GM18870 (cell line): ENCODE measurements around the gene SERPINA5.

ENCODE experiments used
- ATAC-seq: cut with Tn5 transposase; IDR thresholded peaks from one replicate; pipeline ENCODE4 v1.9.1; 2021; ENCODE audit warnings: moderate library complexity; ENCODE audit not compliant: unreplicated experiment

The SERPINA5 gene

DNA sequence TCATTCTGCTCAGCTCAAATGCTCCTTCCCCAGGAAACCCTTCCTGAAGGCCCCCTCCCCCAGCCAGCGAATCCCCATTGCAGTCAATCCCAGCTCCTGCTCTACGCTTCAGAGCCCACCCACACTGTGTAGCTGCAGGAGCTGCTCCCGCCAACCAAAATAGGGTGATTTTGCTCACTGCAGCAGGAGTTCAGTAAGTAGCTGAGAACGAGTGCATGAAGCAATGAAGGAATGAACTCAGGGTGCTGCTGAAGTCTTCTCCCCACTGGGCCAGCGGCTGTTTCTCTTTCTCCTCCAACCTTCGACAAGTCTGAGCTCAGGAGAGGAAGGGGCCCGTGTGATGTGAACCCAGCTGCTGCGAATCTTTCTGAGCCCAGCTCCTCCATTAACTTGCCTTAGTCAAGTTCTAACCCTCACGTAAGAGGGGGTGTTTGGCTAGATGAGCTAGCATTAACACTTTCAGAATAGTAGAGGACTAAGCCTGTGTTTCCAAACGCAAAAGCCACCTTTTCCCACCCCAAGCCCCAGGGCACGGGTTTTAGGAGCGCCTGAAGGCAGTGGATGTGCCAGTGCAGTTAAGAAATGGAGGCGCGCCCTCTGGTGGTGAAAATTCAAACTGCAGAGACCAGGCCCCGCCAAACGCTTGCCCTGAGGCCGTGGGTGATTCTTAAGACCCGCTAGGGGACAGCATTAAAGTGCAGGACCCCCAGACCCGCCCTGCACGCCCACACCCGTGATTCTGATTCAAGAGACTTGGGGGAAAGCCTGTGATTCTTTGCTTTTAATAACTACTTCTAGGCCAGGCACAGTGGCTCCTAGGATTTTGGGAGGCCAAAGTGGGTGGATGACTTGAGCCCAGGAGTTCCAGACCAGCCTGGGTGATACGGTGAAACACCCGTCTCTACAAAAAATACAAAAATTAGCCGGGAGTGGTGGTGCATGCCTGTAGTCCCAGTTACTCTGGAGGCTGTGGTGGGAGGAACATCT is 31.9 kb upstream of the SERPINA5 start:
- ATAC-seq: no peak

DNA sequence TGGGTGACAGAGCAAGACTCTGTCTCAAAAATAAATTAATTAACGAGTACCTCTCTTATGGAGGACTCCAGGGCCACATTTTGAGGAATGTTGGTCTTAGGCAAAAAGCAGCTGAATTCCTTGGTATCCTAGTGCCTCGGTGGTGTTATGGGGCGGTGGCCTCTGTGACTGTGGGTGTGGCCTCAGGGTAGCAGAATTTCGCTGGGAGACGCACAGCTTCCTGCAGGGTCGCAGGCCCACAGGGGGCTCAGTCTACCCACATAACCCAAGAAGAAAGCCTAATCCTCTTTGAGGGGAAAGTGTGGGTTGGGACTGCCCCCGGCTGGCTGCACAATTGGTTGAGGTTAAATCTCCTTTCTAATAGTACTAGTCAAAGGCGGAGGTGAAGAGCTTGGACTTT is 31.2 kb upstream of the SERPINA5 start:
- no peak for ATAC-seq

DNA sequence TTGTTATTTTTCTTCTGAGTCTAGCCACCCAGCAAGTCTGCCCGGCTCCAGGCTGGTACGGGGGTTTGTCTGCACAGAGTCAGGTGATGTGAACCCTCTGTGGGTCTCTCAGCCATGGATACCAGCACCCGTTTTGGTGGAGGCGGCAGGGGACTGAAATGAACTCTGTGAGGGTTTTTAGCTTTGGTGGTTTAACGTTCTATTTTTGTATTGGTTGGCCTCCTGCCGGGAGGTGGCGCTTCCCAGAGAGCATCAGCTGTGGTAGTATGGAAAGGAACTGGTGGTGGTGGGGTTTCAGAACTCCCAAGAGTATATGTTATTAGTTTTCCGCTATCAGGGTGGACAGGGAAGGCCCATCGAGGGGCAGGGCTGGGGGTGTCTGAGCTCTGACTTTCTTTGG is 25.2 kb upstream of the SERPINA5 start:
- ATAC-seq: no peak

DNA sequence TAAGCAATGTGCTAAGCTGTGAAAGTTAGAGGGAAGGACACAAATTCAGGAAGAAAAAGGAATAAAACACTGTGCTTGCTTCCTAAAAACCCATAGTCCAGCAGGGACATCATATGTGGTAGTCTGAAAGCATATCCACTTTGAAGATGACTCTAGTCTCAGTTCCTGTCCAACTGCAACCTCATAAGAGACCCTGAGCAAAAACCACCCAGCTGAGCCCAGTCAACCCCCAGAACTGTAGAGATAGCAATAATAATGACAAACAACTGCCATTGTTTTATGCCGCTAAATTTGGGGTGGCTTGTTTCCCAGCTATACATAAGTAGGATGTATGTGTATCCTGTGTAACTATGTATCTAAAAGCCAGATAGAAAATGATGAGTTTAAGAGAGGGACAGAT is 23.9 kb upstream of the SERPINA5 start:
- no peak for ATAC-seq

DNA sequence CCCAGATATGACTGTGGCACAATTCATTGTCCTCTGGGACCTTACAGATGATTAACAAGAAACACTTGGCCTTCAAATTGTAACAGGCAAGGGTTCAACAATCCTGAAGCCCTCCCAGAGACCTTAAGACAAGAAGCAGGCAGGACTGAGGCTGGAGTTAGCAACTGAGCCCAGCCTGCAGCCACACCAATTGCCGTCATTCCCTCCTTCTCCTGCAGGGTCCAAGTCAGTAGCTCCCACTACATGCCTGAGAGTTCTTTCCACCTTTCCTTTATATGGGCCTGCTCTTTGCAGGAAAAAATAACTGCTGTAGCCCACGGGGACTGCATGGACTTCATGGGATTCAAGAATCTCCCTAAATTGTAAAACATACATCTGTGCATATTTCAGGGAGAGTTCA is 22.4 kb upstream of the SERPINA5 start:
- ATAC-seq: no peak

DNA sequence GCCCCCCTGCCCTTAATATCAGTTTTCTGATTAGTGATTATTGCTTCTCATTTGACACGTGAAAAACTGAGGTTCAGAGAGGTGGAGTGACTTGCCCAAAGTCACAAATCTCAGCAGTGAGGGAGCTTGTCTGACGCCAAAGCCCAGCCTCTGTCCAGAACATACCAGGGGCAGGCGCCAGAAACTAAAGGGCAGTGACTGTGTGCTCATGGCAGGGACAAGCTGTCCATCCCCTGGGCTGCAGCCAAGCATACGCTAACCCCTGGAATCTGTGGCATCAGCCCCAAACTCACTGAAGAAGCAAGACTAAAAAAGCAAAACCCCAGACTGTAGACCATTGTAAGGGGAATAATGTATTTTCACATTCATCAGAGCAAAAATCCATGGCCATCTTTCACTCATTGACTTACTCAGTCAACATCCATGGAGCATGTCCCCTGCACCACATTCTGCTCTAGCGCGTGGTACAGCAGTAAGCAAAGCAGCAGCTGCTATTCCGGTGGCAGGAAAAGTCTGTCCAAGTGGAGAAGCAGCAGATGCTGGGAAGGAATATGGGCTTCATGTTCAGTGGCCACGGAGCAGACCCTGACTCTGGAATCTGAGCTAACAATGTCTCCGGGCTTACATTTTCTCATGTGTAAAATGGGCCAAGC is 21.5 kb upstream of the SERPINA5 start:
- no peak for ATAC-seq

DNA sequence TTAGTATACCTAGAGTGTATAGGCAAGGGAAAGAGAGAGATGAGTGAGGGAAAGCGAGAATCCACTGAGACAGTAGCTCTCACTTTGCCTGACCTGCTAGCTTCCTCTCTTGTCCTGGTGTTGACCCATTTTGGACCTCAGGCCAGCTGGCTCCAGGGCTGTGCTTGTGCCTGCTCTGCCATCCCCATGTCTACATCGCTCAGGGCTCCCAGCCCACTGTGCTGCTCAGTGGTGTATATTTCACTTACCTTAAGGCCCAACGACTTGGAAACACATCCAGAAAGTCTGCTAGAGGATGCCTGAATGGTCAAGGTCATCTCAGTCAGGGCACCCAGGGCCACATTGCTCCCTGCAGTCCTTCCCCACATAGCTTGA is 20.9 kb upstream of the SERPINA5 start:
- no peak for ATAC-seq

DNA sequence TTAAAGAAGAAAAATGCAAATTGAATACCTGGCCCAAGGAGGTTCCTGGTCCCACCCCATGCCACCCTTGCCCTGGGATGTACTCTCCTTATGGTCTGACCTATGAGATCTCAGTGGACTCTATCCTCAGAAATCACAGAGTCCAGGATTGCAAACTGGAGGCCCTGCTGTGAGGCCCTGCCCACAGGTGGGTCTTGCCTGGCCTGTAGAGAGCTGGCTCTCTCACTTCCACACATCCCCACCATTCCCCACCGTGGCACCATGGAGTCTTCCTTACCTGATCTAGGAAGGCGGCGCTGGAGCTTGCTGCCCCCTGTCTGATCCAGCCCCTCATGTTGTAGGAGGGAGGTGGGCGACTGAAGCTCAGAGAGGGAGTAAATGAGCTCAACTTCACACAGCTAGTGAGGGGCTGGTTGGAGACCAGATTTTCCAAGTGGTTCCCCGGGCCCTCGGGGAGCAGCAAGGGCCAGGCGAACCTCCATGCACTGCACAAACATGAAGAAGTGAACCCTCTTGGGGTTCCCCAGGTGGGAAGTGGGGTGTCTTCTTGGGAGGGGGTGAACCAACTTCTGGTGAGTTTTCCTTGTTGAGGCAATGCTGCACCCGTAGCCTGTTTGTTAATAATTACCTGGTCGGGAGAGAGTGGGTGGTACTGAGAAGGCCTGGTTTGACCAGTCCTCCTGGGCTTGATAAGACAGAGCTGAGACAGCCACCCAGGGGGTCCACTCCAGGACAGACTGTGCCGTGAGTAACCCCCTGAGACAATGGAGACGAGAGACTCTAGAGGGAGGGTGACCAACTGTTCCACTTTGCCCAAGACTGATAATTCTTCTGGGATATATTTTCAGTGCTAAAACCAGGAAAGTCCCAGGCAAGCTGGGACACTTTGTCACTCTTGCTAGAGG is 20.2 kb upstream of the SERPINA5 start, which contains the start of gene SERPINA4:
Gene SERPINA4 (plus strand): TSS at position 692 of the 905 bp plus-strand sequence. CDS start 2,041 bp downstream, outside the sequence.
- ATAC-seq: no peak

DNA sequence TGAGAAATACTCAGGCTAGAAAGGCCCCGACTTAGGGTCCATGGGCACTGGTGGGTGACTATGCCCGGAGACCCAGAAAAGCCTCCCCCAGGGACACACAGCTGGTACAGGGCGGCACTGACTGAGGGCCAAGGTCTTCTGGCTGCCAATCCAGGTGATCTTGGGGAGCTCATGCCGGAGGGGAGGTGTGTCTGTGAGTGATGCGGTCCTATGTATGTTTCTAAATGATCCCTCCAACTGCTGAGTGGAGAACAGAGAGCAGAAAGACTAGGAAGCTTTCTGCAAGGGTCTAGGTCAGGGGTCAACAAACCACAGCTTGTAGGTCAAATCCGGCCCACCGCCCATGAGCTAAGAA is 19.6 kb upstream of the SERPINA5 start:
- no peak for ATAC-seq

DNA sequence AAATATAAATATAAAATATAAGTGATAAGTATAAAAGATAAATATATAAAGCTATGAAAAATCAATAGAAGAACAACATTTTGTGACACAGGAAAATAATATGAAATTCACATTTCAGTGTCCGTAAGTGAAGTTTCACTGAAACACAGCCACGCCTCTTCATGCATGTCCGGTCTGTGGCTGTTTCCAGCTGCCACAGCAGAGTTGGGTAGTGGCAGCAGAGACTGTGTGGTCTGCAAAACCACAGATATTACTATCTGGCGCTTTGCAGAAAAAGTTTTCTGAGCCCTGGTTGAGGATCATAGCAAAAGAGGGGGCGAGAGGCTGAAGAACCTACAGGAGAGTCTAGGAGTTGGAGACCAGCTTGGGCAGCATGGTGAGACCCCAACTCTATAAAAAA is 19.2 kb upstream of the SERPINA5 start:
- ATAC-seq: no peak

DNA sequence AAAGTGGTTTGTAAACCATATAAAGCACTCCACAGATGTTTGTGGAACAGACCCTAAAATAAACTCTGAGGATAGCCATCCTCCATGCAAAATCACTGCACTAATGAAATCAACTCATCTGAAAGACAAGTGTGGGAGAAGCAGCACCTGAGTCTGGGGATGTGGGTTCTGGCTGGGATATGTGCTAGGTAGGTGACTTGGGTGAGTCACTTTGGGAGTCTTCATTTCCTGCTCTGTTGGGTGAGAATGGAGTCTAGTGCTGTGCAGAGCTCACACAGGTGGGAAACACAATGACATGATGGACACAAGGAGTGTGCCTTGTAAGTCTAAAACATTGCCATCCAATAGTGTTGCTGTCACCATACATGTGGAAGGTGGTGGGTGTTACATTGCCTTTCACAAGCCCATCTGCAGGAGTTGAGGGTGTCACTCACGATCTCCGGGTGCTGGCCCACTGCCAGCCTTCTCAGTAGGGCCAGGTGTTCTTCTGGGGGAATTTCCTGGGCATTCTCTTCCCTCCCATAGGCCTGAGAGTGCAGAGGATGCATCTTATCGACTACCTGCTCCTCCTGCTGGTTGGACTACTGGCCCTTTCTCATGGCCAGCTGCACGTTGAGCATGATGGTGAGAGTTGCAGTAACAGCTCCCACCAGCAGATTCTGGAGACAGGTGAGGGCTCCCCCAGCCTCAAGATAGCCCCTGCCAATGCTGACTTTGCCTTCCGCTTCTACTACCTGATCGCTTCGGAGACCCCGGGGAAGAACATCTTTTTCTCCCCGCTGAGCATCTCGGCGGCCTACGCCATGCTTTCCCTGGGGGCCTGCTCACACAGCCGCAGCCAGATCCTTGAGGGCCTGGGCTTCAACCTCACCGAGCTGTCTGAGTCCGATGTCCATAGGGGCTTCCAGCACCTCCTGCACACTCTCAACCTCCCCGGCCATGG is 18.0 kb upstream of the SERPINA5 start:
- ATAC-seq: no peak

DNA sequence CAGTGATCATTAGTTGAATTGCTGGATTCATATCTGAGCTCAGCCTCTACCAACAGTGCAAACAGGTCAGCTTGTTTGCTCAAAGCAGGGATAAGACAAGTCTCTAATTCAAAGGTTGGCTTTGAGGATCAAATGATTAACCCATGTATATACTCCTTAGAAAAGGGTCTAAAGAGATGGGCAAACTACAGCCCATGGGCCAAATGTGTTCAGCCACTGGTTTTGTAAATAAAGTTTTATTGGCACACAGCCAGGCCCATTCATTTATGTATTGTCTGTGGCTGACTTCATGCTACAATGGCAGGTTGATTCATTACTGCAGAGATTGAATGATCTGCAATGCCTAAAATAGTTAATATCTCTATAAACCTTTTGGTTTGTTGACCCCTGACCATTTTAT is 16.8 kb upstream of the SERPINA5 start:
- no peak for ATAC-seq

DNA sequence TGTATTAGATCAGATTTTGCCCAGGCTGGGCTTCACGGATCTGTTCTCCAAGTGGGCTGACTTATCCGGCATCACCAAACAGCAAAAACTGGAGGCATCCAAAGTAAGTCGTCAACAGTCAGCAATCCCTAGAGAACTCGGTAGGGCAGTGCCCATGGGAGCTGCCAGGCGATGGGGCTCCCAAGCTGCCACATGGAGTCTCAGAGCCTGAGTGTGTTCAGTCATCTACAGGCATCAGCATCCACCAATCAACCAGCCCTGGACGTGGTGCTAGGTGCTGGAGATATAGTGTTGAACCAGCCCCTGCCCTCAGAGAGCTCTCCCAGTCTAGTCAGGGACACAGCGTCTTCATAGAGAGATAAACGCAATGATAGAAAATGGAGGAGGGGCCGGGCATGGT is 13.0 kb upstream of the SERPINA5 start:
- ATAC-seq: no peak

DNA sequence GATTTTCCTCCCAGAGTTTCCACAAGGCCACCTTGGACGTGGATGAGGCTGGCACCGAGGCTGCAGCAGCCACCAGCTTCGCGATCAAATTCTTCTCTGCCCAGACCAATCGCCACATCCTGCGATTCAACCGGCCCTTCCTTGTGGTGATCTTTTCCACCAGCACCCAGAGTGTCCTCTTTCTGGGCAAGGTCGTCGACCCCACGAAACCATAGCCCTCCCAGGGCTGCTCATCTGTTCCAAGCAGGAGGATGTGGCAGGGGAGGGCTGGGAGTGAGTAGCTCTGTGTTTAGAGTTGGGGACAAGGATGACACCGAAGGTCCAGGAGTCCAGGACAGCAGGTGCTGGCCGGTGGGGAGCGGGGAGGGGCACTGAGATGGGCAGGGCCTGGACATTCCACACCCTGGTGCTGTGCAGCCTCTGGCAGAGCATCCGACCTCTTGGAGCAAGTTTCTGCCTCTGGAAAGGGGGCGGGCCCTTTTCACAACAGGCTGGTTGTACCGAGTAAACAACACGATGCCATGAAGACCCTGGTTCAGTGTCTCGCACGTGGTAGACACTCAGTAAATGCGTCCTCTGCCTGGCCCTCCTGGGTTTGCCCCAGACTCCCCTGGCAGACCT is 11.7 kb upstream of the SERPINA5 start:
- no peak for ATAC-seq

DNA sequence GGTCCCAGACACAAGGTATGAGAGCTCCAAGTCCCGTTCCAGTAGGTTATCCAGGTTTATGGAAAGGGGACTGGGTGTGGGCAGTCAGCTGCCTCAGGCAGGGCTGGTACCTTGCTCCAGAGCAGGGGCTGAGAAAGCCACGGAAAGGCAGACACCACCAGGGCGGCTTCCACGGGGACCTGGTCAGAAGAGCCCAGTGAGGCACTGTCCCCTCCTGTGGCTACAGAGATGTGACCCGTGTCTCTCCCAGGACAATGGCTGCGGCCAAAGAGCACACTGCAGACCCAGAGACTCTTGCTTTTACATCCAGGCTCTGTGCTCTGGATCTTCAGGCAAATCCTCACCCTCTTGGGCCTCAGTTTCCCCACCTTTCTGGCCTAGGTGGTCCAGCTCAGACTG is 11.2 kb upstream of the SERPINA5 start:
- ATAC-seq: no peak

DNA sequence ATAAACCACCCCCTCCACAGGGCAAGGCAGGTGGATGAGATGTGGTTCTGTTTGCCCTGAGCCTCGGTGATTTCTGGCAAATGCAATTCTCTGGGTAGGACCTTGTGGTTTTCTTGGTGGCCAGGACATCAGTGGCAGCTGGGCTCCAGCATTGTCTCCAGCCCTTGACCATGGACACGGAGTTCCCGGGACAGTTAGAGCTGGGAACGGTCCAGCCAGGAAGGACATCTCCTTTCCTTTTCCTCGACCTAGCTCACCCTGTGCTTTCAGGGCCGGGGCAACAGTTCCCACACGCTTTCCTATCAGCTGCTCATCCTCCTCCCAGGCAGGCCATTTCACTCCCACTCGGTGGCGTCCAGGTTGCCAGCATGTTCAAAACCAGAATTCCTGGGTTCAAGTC is 10.8 kb upstream of the SERPINA5 start:
- no peak for ATAC-seq

DNA sequence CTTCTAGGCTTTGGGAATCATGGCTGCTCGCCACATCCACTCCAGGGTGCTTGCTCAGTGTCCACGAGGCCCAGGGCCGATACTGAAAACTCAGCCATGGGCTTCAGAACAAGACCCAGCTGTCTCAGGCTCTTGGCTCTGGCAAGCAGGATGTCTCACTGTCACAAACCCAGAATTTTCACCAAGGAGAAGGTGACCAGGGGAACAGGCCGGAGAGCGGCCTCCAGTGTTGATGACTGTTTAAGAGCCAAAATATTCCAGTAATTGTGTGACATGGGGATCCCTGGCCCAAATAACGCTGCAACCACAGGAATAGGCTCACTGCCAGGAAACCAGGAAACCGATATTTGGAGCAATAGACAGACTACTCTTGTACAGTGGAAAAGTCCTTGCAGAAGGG is 9.8 kb upstream of the SERPINA5 start:
- no peak for ATAC-seq

DNA sequence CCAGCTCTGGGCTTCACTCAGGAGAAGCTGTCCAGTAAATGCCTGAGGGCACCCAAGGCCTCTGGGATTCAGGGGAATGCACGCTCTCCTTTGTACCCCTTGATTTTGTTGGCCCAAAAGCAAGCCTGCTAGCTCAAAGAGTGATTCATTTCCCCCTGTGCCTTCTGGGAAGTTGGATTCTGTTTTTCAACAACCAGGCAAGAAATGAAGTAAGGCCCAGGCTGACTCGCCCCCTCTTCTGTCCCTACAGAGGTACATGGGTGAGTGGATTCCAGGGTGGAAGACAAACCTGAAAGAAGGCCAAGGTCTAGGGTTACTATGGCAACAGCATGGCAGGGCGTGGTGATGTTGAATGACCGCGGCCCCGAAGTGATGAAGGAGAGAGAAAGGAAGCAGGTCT is 9.3 kb upstream of the SERPINA5 start:
- ATAC-seq: no peak

DNA sequence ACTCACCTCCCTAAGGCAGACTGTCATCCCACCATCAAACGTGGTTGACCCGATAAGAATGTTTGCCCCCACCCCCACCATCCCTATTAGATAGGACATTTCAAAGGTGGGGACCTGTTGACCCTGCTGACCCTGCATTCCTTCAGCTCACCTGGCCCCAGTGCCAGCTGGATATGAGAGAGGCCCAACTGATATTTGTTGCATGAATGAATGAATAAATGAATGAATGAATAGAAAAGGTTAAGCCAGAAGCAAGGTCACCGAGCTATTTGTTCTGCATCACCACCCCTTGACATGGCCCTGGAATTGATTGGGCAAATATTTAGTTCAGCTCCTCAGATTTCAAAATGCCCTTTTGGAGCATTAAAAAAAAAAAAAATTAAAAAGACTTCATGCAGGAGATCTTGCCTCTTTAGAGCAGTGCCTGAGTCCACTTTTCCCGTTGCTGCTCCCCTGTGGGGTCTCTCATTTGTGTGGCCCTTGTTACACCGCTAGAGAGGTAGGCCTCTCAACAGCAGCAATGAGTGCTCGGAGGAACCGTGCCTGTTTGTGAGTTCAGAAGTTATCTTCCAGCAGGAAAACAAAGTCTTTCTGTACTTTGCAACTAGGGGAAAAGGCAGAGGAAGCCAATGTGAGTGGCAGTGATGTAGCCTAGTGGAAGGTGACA is 8.5 kb upstream of the SERPINA5 start:
- ATAC-seq: no peak
